Astrocyte (in vitro differentiated cells and primary cell): ENCODE measurements around the gene ZNF554. TPM values are rescaled to one million over a fixed set of nuclear protein-coding genes. Genes with fewer than 3 reads are reported as not detected.

Experiments used
- DNase-seq: peaks from one replicate; pipeline ENCODE4 v3.0.0-alpha.2; 2010; ENCODE audit warnings: low read depth
- FAIRE-seq: peaks from 2 replicates; lab custom pipeline; 2011; peaks lifted over from hg19 to GRCh38; lab: Jason Lieb, UNC
- H2AFZ ChIP-seq: 2 replicates; pipeline ENCODE4 v1.6.0; 2012; ENCODE audit warnings: low read depth, low read length, inconsistent platforms
- H3K27ac ChIP-seq: 2 replicates; pipeline ENCODE4 v1.5.1; 2011; ENCODE audit warnings: low read depth, low read length, inconsistent platforms
- H3K27me3 ChIP-seq: 2 replicates; pipeline ENCODE4 v1.6.0; 2011; ENCODE audit warnings: low read length, inconsistent platforms; ENCODE audit not compliant: insufficient read depth
- H3K36me3 ChIP-seq: 2 replicates; pipeline ENCODE4 v1.5.1; 2011; ENCODE audit warnings: low read length, inconsistent platforms; ENCODE audit not compliant: insufficient read depth
- H3K4me1 ChIP-seq: 2 replicates; pipeline ENCODE4 v1.5.1; 2011; ENCODE audit warnings: low read length, inconsistent platforms; ENCODE audit not compliant: insufficient read depth
- H3K4me2 ChIP-seq: 2 replicates; pipeline ENCODE4 v1.6.0; 2012; ENCODE audit warnings: low read length, inconsistent platforms
- H3K4me3 ChIP-seq: 2 replicates; pipeline ENCODE4 v1.5.1; 2011; ENCODE audit warnings: low read depth, mild to moderate bottlenecking, low read length, inconsistent platforms; ENCODE audit not compliant: insufficient read depth
- H3K79me2 ChIP-seq: 2 replicates; pipeline ENCODE4 v1.6.0; 2012; ENCODE audit warnings: mild to moderate bottlenecking, low read length, inconsistent platforms; ENCODE audit not compliant: insufficient read depth
- H3K9ac ChIP-seq: 2 replicates; pipeline ENCODE4 v1.6.0; 2012; ENCODE audit warnings: mild to moderate bottlenecking, low read length, inconsistent platforms
- H3K9me3 ChIP-seq: 2 replicates; pipeline ENCODE4 v1.5.1; 2012; ENCODE audit warnings: low read depth, mild to moderate bottlenecking, low read length, inconsistent platforms; ENCODE audit not compliant: insufficient read depth
- H4K20me1 ChIP-seq: 2 replicates; pipeline ENCODE4 v1.6.0; 2012; ENCODE audit warnings: low read length, inconsistent platforms; ENCODE audit not compliant: insufficient read depth
- H3K27ac Mint-ChIP-seq: one replicate; pipeline ENCODE4 v1.8.0; 2021; ENCODE audit warnings: mild to moderate bottlenecking, mixed read lengths; ENCODE audit not compliant: unreplicated experiment
- H3K27me3 Mint-ChIP-seq: one replicate; pipeline ENCODE4 v1.8.0; 2021; ENCODE audit warnings: low read depth, mixed read lengths; ENCODE audit not compliant: unreplicated experiment
- H3K36me3 Mint-ChIP-seq: one replicate; pipeline ENCODE4 v1.8.0; 2021; ENCODE audit warnings: low read depth, mixed read lengths; ENCODE audit not compliant: unreplicated experiment
- H3K4me1 Mint-ChIP-seq: one replicate; pipeline ENCODE4 v1.8.0; 2021; ENCODE audit warnings: low read depth, mixed read lengths; ENCODE audit not compliant: unreplicated experiment
- H3K4me3 Mint-ChIP-seq: one replicate; pipeline ENCODE4 v1.8.0; 2021; ENCODE audit warnings: mild to moderate bottlenecking, moderate library complexity, mixed read lengths; ENCODE audit not compliant: unreplicated experiment
- H3K9me3 Mint-ChIP-seq: one replicate; pipeline ENCODE4 v1.8.0; 2021; ENCODE audit warnings: mild to moderate bottlenecking, mixed read lengths; ENCODE audit not compliant: unreplicated experiment
- EZH2 ChIP-seq: IDR thresholded peaks from 2 replicates; pipeline ENCODE4 v1.6.1; 2012; ENCODE audit warnings: mild to moderate bottlenecking, low read length, inconsistent platforms; ENCODE audit not compliant: insufficient read depth
- total RNA-seq: library from RNA; stranded (reverse); gene quantifications from 2 replicates; pipeline ENCODE4 v1.2.1, GENCODE V29; 2021
- TF ChIP-seq, protein P1 (sequence below): IDR thresholded peaks from 2 replicates; pipeline ENCODE4 v1.5.1; 2011; ENCODE audit warnings: low read depth, mild to moderate bottlenecking, inconsistent platforms, low read length, moderate library complexity; ENCODE audit not compliant: insufficient read depth

The ZNF554 gene
- total RNA-seq, 1 donor from 2014 or later: 3.1 TPM

DNA sequence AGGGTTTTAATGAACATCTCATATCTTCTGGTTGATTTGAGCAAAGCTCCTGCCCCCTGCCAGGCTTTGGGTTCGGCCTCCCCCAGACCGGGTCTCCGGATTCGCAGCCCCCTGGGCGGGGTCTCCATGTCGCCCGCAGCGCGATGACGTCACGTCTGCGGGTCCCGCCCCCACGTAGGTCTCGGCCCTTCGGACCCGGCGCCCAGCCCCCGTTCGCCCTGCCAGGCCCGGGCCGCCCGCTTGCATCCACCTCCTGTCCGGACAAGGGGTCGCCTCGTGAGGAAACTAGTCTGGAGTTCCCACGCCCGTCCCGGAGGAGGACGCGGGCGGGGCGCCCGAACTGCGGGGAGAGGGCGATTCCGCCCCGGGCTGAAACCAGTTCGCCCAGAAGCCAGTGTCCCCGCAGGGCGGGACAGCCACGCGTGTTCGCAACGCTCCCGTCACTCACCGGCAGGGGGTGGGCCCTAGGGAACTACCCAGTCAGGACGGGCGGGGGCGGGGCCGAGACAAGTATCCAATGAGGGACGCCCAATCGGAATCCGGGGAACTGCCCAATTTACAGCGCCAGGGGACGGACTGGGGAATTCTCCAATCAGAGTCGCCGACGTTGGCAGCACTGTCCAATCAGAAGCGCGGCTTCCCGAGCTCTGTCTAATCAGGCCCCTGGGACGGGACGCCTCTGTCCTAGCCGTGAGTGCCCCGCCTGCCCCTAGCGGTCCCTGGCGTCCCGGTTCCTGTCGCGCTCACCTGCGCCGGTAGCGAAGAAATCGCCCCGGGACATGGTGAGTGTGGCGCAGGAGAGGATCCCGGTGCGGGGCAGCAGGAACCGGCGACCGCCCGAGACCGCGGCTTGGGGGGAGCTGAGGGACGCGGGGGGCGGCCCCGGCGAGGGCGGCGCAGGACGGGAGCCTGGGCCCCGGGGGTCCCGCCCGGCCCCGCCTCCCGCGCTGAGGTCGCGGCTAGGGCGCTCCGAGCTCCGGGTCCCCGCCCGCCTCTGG, 21.4 kb downstream of the ZNF554 start, which contains the start of gene ZNF555:
Gene ZNF555 (plus strand): TSS at position 682 of the 998 bp plus-strand sequence. CDS start 98 bp downstream, at position 780.
- Histone ChIP-seq H3K27ac (peak within 1 kb of the TSS; percentile 87), H3K9me3 (peaks cover 13% of the 10 kb centered on the region), H4K20me1 (peaks cover 18% of the 10 kb centered on the region), H2AFZ (peak within 1 kb of the TSS; percentile 92), H3K4me2 (peak within 1 kb of the TSS; percentile 92), H3K27me3 (no peaks in the 10 kb centered on the region), H3K4me1 (peaks cover 8% of the 10 kb centered on the region), H3K36me3 (no peaks in the 10 kb centered on the region), H3K79me2 (peaks cover 36% of the 10 kb centered on the region), H3K9ac (peak within 1 kb of the TSS; percentile 86), H3K4me3 (peak within 1 kb of the TSS; percentile 65)
- H3K27ac Mint-ChIP-seq: peak within 1 kb of the TSS; percentile 47
- H3K27me3 Mint-ChIP-seq: no peaks in the 10 kb centered on the region
- FAIRE-seq: peak; percentile 89
- TF ChIP-seq EZH2: no peak
- TF ChIP-seq, protein P1, sequence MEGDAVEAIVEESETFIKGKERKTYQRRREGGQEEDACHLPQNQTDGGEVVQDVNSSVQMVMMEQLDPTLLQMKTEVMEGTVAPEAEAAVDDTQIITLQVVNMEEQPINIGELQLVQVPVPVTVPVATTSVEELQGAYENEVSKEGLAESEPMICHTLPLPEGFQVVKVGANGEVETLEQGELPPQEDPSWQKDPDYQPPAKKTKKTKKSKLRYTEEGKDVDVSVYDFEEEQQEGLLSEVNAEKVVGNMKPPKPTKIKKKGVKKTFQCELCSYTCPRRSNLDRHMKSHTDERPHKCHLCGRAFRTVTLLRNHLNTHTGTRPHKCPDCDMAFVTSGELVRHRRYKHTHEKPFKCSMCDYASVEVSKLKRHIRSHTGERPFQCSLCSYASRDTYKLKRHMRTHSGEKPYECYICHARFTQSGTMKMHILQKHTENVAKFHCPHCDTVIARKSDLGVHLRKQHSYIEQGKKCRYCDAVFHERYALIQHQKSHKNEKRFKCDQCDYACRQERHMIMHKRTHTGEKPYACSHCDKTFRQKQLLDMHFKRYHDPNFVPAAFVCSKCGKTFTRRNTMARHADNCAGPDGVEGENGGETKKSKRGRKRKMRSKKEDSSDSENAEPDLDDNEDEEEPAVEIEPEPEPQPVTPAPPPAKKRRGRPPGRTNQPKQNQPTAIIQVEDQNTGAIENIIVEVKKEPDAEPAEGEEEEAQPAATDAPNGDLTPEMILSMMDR: no peak
- H3K4me1 Mint-ChIP-seq: peaks cover 5% of the 10 kb centered on the region
- H3K36me3 Mint-ChIP-seq: peaks cover 43% of the 10 kb centered on the region
- peak within 1 kb of the TSS; percentile 91 for H3K4me3 Mint-ChIP-seq
- peak; percentile 98 for DNase-seq
- peaks cover 36% of the 10 kb centered on the region for H3K9me3 Mint-ChIP-seq

DNA sequence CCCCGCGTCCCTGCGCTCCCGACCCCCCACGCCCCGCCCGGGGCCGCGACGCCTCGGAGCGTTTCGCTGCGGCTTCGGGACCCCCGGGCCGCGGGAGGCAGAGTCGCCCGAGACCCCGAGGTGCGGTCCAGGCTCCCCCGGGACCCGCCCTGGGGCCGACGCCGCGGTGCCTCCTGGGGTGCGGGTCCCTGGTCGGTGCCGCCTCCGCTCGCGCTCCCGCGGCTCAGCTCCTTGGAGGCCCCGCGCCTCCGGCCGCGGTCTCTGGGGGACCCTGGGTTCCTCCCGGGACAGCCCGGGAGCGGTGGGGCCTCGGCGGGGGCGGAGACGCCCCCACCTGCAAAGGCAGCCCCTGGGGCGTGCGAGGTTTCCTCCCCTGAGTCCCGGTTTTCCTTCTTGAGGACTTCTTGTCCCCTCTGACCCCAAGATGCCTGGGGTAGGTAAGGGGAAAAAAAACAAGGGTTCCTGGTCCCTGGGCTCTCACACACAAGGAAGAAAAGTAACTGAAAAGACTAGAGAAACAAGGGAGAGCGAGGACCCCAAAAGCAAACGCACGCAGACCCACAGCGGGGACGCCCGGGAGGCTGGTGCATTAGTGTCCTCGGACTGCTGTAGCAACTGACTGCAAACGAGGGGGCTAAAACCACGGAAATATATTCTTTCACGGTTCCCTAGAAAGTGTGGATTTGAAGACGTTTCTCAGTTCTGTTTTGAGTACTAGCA, 22.3 kb downstream of the ZNF554 start:
- Mint-ChIP-seq H3K36me3 (peaks cover 40% of the 10 kb centered on the region), H3K27ac (no peak overlapping the region), H3K4me3 (peak overlapping the region; percentile 86), H3K4me1 (peaks cover 5% of the 10 kb centered on the region), H3K27me3 (no peaks in the 10 kb centered on the region), H3K9me3 (peaks cover 34% of the 10 kb centered on the region)
- H3K27me3 ChIP-seq: no peaks in the 10 kb centered on the region
- H3K27ac ChIP-seq: no peak overlapping the region
- FAIRE-seq (no peak), DNase-seq (no peak)
- H3K4me2 ChIP-seq: peak overlapping the region; percentile 92
- peaks cover 41% of the 10 kb centered on the region for H3K79me2 ChIP-seq
- H3K9me3 ChIP-seq: peaks cover 6% of the 10 kb centered on the region
- peaks cover 19% of the 10 kb centered on the region for H4K20me1 ChIP-seq
- peak overlapping the region; percentile 92 for H2AFZ ChIP-seq
- H3K4me3 ChIP-seq: peak overlapping the region; percentile 65
- H3K9ac ChIP-seq: peak overlapping the region; percentile 86
- TF ChIP-seq, protein P1: no peak
- no peak for TF ChIP-seq EZH2
- H3K4me1 ChIP-seq: peaks cover 8% of the 10 kb centered on the region
- H3K36me3 ChIP-seq: no peaks in the 10 kb centered on the region
